Caco-2 (cell line): Measurements from ENCODE around the gene PAPOLG. TPM values are rescaled to one million over a fixed set of nuclear protein-coding genes. Genes with fewer than 3 reads are reported as not detected.

Experiments used
- BruUV-seq: library from RNA; stranded (reverse); fragments of 400-500 nt; replicated peaks from 2 replicates; lab custom pipeline; 2021; lab: Mats Ljungman, UMichigan
- CTCF ChIA-PET: fragments of 300-600 bp; sonication (Branson Sonifier 250); formaldehyde crosslinking; loops from one replicate; lab custom pipeline; 2022; ENCODE audit warnings: antibody characterized with exemption; lab: Charles Lee
- POLR2A ChIA-PET: fragments of 300-600 bp; sonication (Branson Sonifier 250); formaldehyde crosslinking; loops from one replicate; lab custom pipeline; 2022; ENCODE audit warnings: antibody characterized with exemption; lab: Charles Lee
- DNase-seq, 2 experiments: peaks; one replicate each; pipeline versions ENCODE4 v3.0.0 to v3.0.0-alpha.2; 2020 to 2022
- H3K27me3 ChIP-seq: replicated peaks from 2 replicates; pipeline ENCODE4 v1.6.0; 2011; ENCODE audit warnings: low read length; ENCODE audit not compliant: control insufficient read depth, insufficient read depth
- H3K36me3 ChIP-seq: 2 replicates; pipeline ENCODE4 v1.5.1; 2011; ENCODE audit warnings: low read length; ENCODE audit not compliant: control insufficient read depth, insufficient read depth
- H3K4me1 ChIP-seq: fragments of 250-450 bp; sonication (Bioruptor Pico); 2 replicates; pipeline ENCODE4 v1.5.1; 2020; ENCODE audit warnings: mild to moderate bottlenecking
- H3K4me3 ChIP-seq: 2 replicates; pipeline ENCODE4 v1.5.1; 2011; ENCODE audit warnings: low read depth, mild to moderate bottlenecking, control low read depth, low read length
- H3K9me3 ChIP-seq: fragments of 250-450 bp; sonication (Bioruptor Pico); 2 replicates; pipeline ENCODE4 v1.5.1; 2020; ENCODE audit warnings: mild to moderate bottlenecking, moderate library complexity
- H3K27ac Mint-ChIP-seq: one replicate; pipeline ENCODE4 v1.8.0; 2022; ENCODE audit warnings: mixed read lengths; ENCODE audit not compliant: unreplicated experiment
- H3K27me3 Mint-ChIP-seq: one replicate; pipeline ENCODE4 v1.8.0; 2022; ENCODE audit warnings: mixed read lengths; ENCODE audit not compliant: insufficient read depth, unreplicated experiment
- H3K36me3 Mint-ChIP-seq: one replicate; pipeline ENCODE4 v1.8.0; 2022; ENCODE audit warnings: mild to moderate bottlenecking, mixed read lengths; ENCODE audit not compliant: insufficient read depth, unreplicated experiment
- H3K4me1 Mint-ChIP-seq: one replicate; pipeline ENCODE4 v1.8.0; 2022; ENCODE audit warnings: low read depth, mixed read lengths; ENCODE audit not compliant: unreplicated experiment
- H3K4me3 Mint-ChIP-seq: one replicate; pipeline ENCODE4 v1.8.0; 2022; ENCODE audit warnings: mild to moderate bottlenecking, moderate library complexity, mixed read lengths; ENCODE audit not compliant: unreplicated experiment
- H3K9me3 Mint-ChIP-seq: one replicate; pipeline ENCODE4 v1.8.0; 2022; ENCODE audit warnings: mixed read lengths; ENCODE audit not compliant: unreplicated experiment
- CTCF ChIP-seq, 2 experiments: fragments of 200-600 bp in 1 of 2; IDR thresholded peaks; 1 replicate in 1 of 2; 2 replicates in 1 of 2; pipeline versions ENCODE4 v1.5.1 to v1.8.0; 2011 to 2022; ENCODE audit warnings: antibody characterized with exemption in 1 of 2, control low read depth in 1 of 2, inconsistent platforms in 1 of 2, low read depth in 1 of 2, low read length in 1 of 2, mild to moderate bottlenecking in 1 of 2, moderate library complexity in 1 of 2; ENCODE audit not compliant: insufficient read depth in 1 of 2, severe bottlenecking in 1 of 2, unreplicated experiment in 1 of 2
- intact Hi-C: fragments of 100-400 bp; cut with micrococcal nuclease; formaldehyde crosslinking; loops from one replicate; pipeline ENCODE4 v1.10.0; 2022; ENCODE audit not compliant: unreplicated experiment
- total RNA-seq: library from RNA; stranded (reverse); gene quantifications from 2 replicates; pipeline ENCODE4 v1.2.3, GENCODE V29; 2022

The PAPOLG gene
- total RNA-seq, 1 experiment from 2014 or later = 14.4 TPM

GRCh38 chr2:60821133-60821469 lies 65.0 kb downstream of the PAPOLG start:
- no peaks in the 10 kb centered on the region for H3K9me3 ChIP-seq
- H3K36me3 ChIP-seq = no peaks in the 10 kb centered on the region
- no peaks in the 10 kb centered on the region for H3K27me3 Mint-ChIP-seq
- no peaks in the 10 kb centered on the region for H3K4me1 ChIP-seq
- H3K27ac Mint-ChIP-seq = no peak overlapping the region
- BruUV-seq = no TSS peak
- H3K27me3 ChIP-seq = no peaks in the 10 kb centered on the region
- DNase-seq = no peak
- no peaks in the 10 kb centered on the region for H3K36me3 Mint-ChIP-seq
- CTCF ChIA-PET = no interaction called here
- intact Hi-C loops = no loop called here
- TF ChIP-seq CTCF (IDR thresholded peaks at IDR 0.05; ENCODE audit: insufficient read depth in 1 of 2, low read depth in 1 of 2, low read length in 1 of 2, severe bottlenecking in 1 of 2, unreplicated experiment in 1 of 2) = no peak
- H3K4me3 ChIP-seq = no peak overlapping the region
- H3K4me1 Mint-ChIP-seq = no peaks in the 10 kb centered on the region
- H3K4me3 Mint-ChIP-seq = no peak overlapping the region
- H3K9me3 Mint-ChIP-seq = no peaks in the 10 kb centered on the region
- POLR2A ChIA-PET = no interaction called here

GRCh38 chr2:60821587-60822302 lies 65.7 kb downstream of the PAPOLG start:
- Histone ChIP-seq H3K27me3 (no peaks in the 10 kb centered on the region), H3K9me3 (no peaks in the 10 kb centered on the region), H3K4me1 (no peaks in the 10 kb centered on the region), H3K4me3 (no peak overlapping the region), H3K36me3 (no peaks in the 10 kb centered on the region)
- TF ChIP-seq CTCF (IDR thresholded peaks at IDR 0.05; ENCODE audit: insufficient read depth in 1 of 2, low read depth in 1 of 2, low read length in 1 of 2, severe bottlenecking in 1 of 2, unreplicated experiment in 1 of 2) = no peak
- Mint-ChIP-seq H3K27me3 (no peaks in the 10 kb centered on the region), H3K4me1 (no peaks in the 10 kb centered on the region), H3K27ac (no peak overlapping the region), H3K9me3 (no peaks in the 10 kb centered on the region), H3K36me3 (no peaks in the 10 kb centered on the region), H3K4me3 (no peak overlapping the region)
- POLR2A ChIA-PET = no interaction called here
- intact Hi-C loops = no loop called here
- no peak for DNase-seq
- CTCF ChIA-PET = no interaction called here
- no TSS peak for BruUV-seq

GRCh38 chr2:60822987-60823386 lies 66.9 kb downstream of the PAPOLG start:
- ChIA-PET CTCF (no interaction called here), POLR2A (no interaction called here)
- H3K4me1 Mint-ChIP-seq = no peaks in the 10 kb centered on the region
- no peaks in the 10 kb centered on the region for H3K9me3 ChIP-seq
- no peak for DNase-seq
- H3K27ac Mint-ChIP-seq = no peak overlapping the region
- H3K4me3 ChIP-seq = no peak overlapping the region
- H3K27me3 Mint-ChIP-seq = no peaks in the 10 kb centered on the region
- H3K9me3 Mint-ChIP-seq = no peaks in the 10 kb centered on the region
- H3K4me3 Mint-ChIP-seq = no peak overlapping the region
- intact Hi-C loops = no loop called here
- no peaks in the 10 kb centered on the region for H3K36me3 Mint-ChIP-seq
- H3K4me1 ChIP-seq = no peaks in the 10 kb centered on the region
- no peaks in the 10 kb centered on the region for H3K36me3 ChIP-seq
- no TSS peak for BruUV-seq
- TF ChIP-seq CTCF (IDR thresholded peaks at IDR 0.05; ENCODE audit: insufficient read depth in 1 of 2, low read depth in 1 of 2, low read length in 1 of 2, severe bottlenecking in 1 of 2, unreplicated experiment in 1 of 2) = no peak
- no peaks in the 10 kb centered on the region for H3K27me3 ChIP-seq
